Gastrocnemius medialis (tissue), 4 donors: ENCODE measurements around the gene NR1H3. TPM values are rescaled to one million over a fixed set of nuclear protein-coding genes. Genes with fewer than 3 reads are reported as not detected.

Experiments used
- ATAC-seq, 2 donors: fragments of 150-250 bp; one replicate each; pipeline ENCODE4 v1.9.1; 2016
- DNase-seq, 2 donors: peaks; one replicate each; pipeline ENCODE4 v3.0.0-alpha.2; 2019
- H3K27ac ChIP-seq, 4 donors: fragments of 200-600 bp; sonication (generic); 1 replicate in 1 of 4; 2 replicates in 3 of 4; pipeline ENCODE4 v1.5.1; 2016 to 2018; ENCODE audit warnings: mild to moderate bottlenecking in 2 of 4, moderate library complexity in 1 of 4
- H3K27me3 ChIP-seq, 3 donors: fragments of 200-600 bp; sonication (generic) in 2 of 3; 1 replicate in 1 of 3; 2 replicates in 2 of 3; pipeline versions ENCODE4 v1.5.1 to v1.6.0; 2016 to 2019; ENCODE audit warnings: mild to moderate bottlenecking in 1 of 3, moderate library complexity in 1 of 3
- H3K36me3 ChIP-seq, 2 donors: fragments of 200-600 bp; sonication (generic) in 1 of 2; one replicate each; pipeline ENCODE4 v1.5.1; 2017 to 2018
- H3K4me1 ChIP-seq, 2 donors: fragments of 200-600 bp; sonication (generic) in 1 of 2; one replicate each; pipeline ENCODE4 v1.5.1; 2016 to 2017; ENCODE audit warnings: mild to moderate bottlenecking in 2 of 2
- H3K4me3 ChIP-seq, 4 donors: fragments of 200-600 bp; sonication (generic) in 3 of 4; 1 replicate in 1 of 4; 2 replicates in 3 of 4; pipeline ENCODE4 v1.5.1; 2016 to 2019; ENCODE audit warnings: mild to moderate bottlenecking in 2 of 4
- H3K9me3 ChIP-seq, 3 donors: fragments of 200-600 bp; sonication (generic) in 2 of 3; 1 replicate in 1 of 3; 2 replicates in 2 of 3; pipeline ENCODE4 v1.5.1; 2016 to 2019
- CTCF ChIP-seq, 5 experiments: fragments of 450-650 bp in 3 of 5; fragments of 200-600 bp in 2 of 5; sonication (generic) in 2 of 5; IDR thresholded peaks in 4 of 5; conservative IDR thresholded peaks in 1 of 5; 1 replicate in 4 of 5; 2 replicates in 1 of 5; pipeline ENCODE4 v1.5.1; 2016 to 2019; ENCODE audit warnings: antibody characterized with exemption in 5 of 5, mild to moderate bottlenecking in 3 of 5, moderate library complexity in 3 of 5
- POLR2A ChIP-seq, 2 donors: fragments of 450-650 bp; IDR thresholded peaks; one replicate each; pipeline ENCODE4 v1.6.1; 2017; ENCODE audit warnings: antibody characterized with exemption in 2 of 2, mild to moderate bottlenecking in 2 of 2, moderate library complexity in 2 of 2
- in situ Hi-C, 4 donors: fragments of 200-750 bp; cut with MboI; loops; one replicate each; pipeline versions ENCODE4 v1.15.0 to v1.8.0; 2017; ENCODE audit warnings: low sequenced_read_pairs in 4 of 4
- intact Hi-C: fragments of 100-400 bp; cut with DNase I; formaldehyde crosslinking; loops from one replicate; pipeline ENCODE4 v1.15.1; 2023; ENCODE audit warnings: low total_unique reads
- total RNA-seq, 4 donors: library from RNA; depleted of rRNA; stranded (reverse); fragments of >200 nt; gene quantifications; one replicate each; pipeline versions ENCODE4 v1.1.0 to v1.2.3, GENCODE V29; 2016

Gene NR1H3
- total RNA-seq, 4 donors from 2014 or later: 7.9 to 16.3 (median 12.1) TPM

- ATAC-seq (peak; percentile 50 to 63), DNase-seq (peak in 1 of 2 donors; percentile 34)
- no peaks in the 10 kb centered on the region for H3K27me3 ChIP-seq
- H3K27ac ChIP-seq: peak overlapping the region in 2 of 4 donors; percentile 23 to 48
- H3K36me3 ChIP-seq: peaks cover 0 to 13% of the 10 kb centered on the region in 2 donors
- in situ Hi-C loops (loop anchor here in 2 of 4 donors (25.0 kb wide), 1 partner anchor 128 kb away; the partner anchor contains the start of gene MYBPC3 (in 2 of the 2)), intact Hi-C loops (no loop called here)
- H3K9me3 ChIP-seq: no peaks in the 10 kb centered on the region
- H3K4me1 ChIP-seq: peaks cover 0 to 4% of the 10 kb centered on the region in 2 donors
- H3K4me3 ChIP-seq: no peak overlapping the region
- TF ChIP-seq POLR2A (IDR thresholded peaks at IDR 0.05): no peak
- TF ChIP-seq CTCF (IDR thresholded peaks at IDR 0.05 in 4 of 5, conservative IDR thresholded peaks at IDR 0.05 in 1 of 5): peak in 3 of 5 experiments; percentile 14 to 28 (median 19)
Observed at GRCh38 chr11:47233989-47234668, 23.7 kb upstream of the NR1H3 start.

GRCh38 chr11:47234669-47235100 lies 23.1 kb upstream of the NR1H3 start:
- H3K9me3 ChIP-seq: no peaks in the 10 kb centered on the region
- H3K4me3 ChIP-seq: no peak overlapping the region
- no peaks in the 10 kb centered on the region for H3K27me3 ChIP-seq
- H3K27ac ChIP-seq: peak overlapping the region in 1 of 4 donors; percentile 48
- DNase-seq: no peak
- intact Hi-C loops: no loop called here
- TF ChIP-seq POLR2A (IDR thresholded peaks at IDR 0.05) (no peak), CTCF (IDR thresholded peaks at IDR 0.05 in 4 of 5, conservative IDR thresholded peaks at IDR 0.05 in 1 of 5) (no peak)
- in situ Hi-C loops: loop anchor here in 2 of 4 donors (25.0 kb wide), 1 partner anchor 128 kb away; the partner anchor contains the start of gene MYBPC3 (in 2 of the 2)
- H3K4me1 ChIP-seq: peaks cover 0 to 4% of the 10 kb centered on the region in 2 donors
- ATAC-seq: no peak
- H3K36me3 ChIP-seq: peaks cover 0 to 18% of the 10 kb centered on the region in 2 donors

- Histone ChIP-seq H3K27me3 (no peaks in the 10 kb centered on the region), H3K4me3 (no peak overlapping the region), H3K4me1 (peaks cover 0 to 4% of the 10 kb centered on the region in 2 donors), H3K27ac (peak overlapping the region in 1 of 4 donors; percentile 48), H3K36me3 (peaks cover 0 to 23% of the 10 kb centered on the region in 2 donors), H3K9me3 (no peaks in the 10 kb centered on the region)
- no peak for ATAC-seq
- intact Hi-C loops (no loop called here), in situ Hi-C loops (loop anchor here in 2 of 4 donors (25.0 kb wide), 1 partner anchor 127 kb away; the partner anchor contains the start of gene MYBPC3 (in 2 of the 2))
- no peak for DNase-seq
- TF ChIP-seq CTCF (IDR thresholded peaks at IDR 0.05 in 4 of 5, conservative IDR thresholded peaks at IDR 0.05 in 1 of 5) (no peak), POLR2A (IDR thresholded peaks at IDR 0.05) (no peak)
Observed at GRCh38 chr11:47235163-47235562, 22.6 kb upstream of the NR1H3 start.

GRCh38 chr11:47236482-47236881 lies 21.3 kb upstream of the NR1H3 start:
- Histone ChIP-seq H3K4me3 (no peak overlapping the region), H3K27me3 (no peaks in the 10 kb centered on the region), H3K9me3 (no peaks in the 10 kb centered on the region), H3K36me3 (peaks cover 0 to 36% of the 10 kb centered on the region in 2 donors), H3K4me1 (peaks cover 0 to 4% of the 10 kb centered on the region in 2 donors), H3K27ac (no peak overlapping the region)
- TF ChIP-seq CTCF (IDR thresholded peaks at IDR 0.05 in 4 of 5, conservative IDR thresholded peaks at IDR 0.05 in 1 of 5) (no peak), POLR2A (IDR thresholded peaks at IDR 0.05) (no peak)
- ATAC-seq (no peak), DNase-seq (no peak)
- in situ Hi-C loops (loop anchor here in 2 of 4 donors (25.0 kb wide), 1 partner anchor 126 kb away; the partner anchor contains the start of gene MYBPC3 (in 2 of the 2)), intact Hi-C loops (no loop called here)
